ENCODE measurements around the gene PDE4D. TPM values are rescaled to one million over a fixed set of nuclear protein-coding genes. Genes with fewer than 3 reads are reported as not detected.

The PDE4D gene
- total and polyA plus RNA-seq, 2 experiments from 2014 or later: 4.3 to 9.7 TPM

- Histone ChIP-seq H3F3A (ENCODE audit: insufficient read depth) (no peaks in the 10 kb centered on the region), H4K20me1 (ENCODE audit: insufficient read depth) (no peaks in the 10 kb centered on the region), H3K9me3 (ENCODE audit: low read depth) (no peaks in the 10 kb centered on the region), H2AFZ (no peak overlapping the region), H3K9ac (no peak overlapping the region), H3K4me3 (no peak overlapping the region), H3K9me2 (ENCODE audit: insufficient read depth) (no peaks in the 10 kb centered on the region), H3K27me3 (replicated peaks; ENCODE audit: insufficient read depth) (peaks cover 5% of the 10 kb centered on the region; the same call in 1 of the 2 replicates), H3K27ac (no peak overlapping the region), H3K4me1 (ENCODE audit: insufficient read depth) (no peaks in the 10 kb centered on the region), H3K36me3 (ENCODE audit: low read depth) (no peaks in the 10 kb centered on the region), H3K79me2 (ENCODE audit: insufficient read depth) (no peaks in the 10 kb centered on the region), H3K4me2 (ENCODE audit: unreplicated experiment) (no peak overlapping the region)
- 56 to 57% methylated on average over 1 of the region's 1 CpG for WGBS, 2 experiments (ENCODE audit: low coverage in 1 of 2, low lambda C conversion rate in 2 of 2, missing lambda C conversion rate in 2 of 2)
- DNase-seq: peak; percentile 7
- TF ChIP-seq EZH2 (IDR thresholded peaks at IDR 0.05; ENCODE audit: insufficient read depth, poor library complexity, severe bottlenecking) (no peak), EZH2phosphoT487 (IDR thresholded peaks at IDR 0.05; ENCODE audit: insufficient read depth, low read depth) (no peak)
- in situ Hi-C loops (cut with MboI): no loop called here
These were observed 558.0 kb downstream of the PDE4D start for GRCh38 chr5:59335544-59335943.

DNA sequence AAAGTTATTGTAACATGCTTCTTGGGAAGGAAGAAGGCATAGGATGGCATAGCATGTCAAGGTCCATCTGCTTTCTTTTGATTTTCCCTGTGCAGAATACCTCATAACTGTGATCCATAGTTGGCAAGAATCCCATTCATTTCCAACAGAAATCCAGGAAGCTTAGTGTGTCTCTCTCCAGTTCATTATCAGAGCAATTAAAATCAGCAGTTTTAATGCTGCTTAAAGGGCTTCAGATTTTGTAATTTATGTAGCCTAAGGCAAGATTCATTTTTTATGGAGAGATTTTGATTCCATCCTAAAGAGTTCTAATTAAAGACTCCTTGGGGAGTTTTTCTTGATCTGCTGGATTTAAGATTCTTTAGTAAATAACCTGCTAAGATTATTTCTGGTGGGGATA, 560.1 kb downstream of the PDE4D start:
- in situ Hi-C loops (cut with MboI): no loop called here
- no peak for DNase-seq

DNA sequence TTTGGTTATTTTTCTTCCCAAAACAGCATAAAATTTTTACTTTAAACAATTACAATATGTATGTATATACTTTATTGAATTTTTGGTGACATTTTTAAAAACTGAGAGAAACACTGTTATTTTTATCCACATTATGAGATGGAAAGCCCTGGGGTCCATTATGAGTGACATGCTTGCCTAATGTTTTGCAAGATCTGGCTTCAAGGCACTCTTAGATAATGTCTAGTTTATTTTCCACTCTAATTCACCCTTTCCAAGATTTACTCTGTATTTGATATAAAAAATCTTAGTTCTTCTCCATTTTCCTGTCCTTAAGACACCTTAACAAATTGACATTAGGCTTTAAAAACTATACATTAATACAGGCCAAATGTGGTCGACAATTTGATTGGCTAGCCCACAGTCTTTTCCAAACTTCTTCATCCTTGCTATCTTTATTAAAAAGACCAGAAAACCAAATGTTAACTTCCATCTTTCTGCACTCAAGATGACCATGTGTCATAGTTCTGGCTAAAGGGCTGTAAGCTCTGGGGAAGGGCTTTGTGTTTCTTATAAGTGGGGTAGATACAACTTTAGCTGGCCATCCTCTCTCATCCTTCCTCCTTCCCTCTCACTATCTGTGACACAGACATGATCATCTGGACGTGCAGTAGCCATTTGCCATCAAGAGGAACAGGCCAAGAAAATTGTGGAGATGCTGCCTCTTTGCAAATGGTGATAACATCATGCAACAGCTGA, 561.1 kb downstream of the PDE4D start:
- in situ Hi-C loops (cut with MboI): no loop called here

More for the DNA sequence above, 560.1 kb downstream of the PDE4D start:
- H4K20me1 ChIP-seq (ENCODE audit: insufficient read depth): no peaks in the 10 kb centered on the region
- no peaks in the 10 kb centered on the region for H3K79me2 ChIP-seq (ENCODE audit: insufficient read depth)
- H3K27me3 ChIP-seq (replicated peaks; ENCODE audit: insufficient read depth): peaks cover 5% of the 10 kb centered on the region; the same call in 1 of the 2 replicates
- TF ChIP-seq EZH2phosphoT487 (IDR thresholded peaks at IDR 0.05; ENCODE audit: insufficient read depth, low read depth): no peak
- no peak for TF ChIP-seq EZH2 (IDR thresholded peaks at IDR 0.05; ENCODE audit: insufficient read depth, poor library complexity, severe bottlenecking)
- no peaks in the 10 kb centered on the region for H3K4me1 ChIP-seq (ENCODE audit: insufficient read depth)
- H3K9ac ChIP-seq: no peak overlapping the region
- H3K27ac ChIP-seq: no peak overlapping the region
- H3K9me2 ChIP-seq (ENCODE audit: insufficient read depth): no peaks in the 10 kb centered on the region
- no peak overlapping the region for H2AFZ ChIP-seq
- no peaks in the 10 kb centered on the region for H3F3A ChIP-seq (ENCODE audit: insufficient read depth)
- no peaks in the 10 kb centered on the region for H3K36me3 ChIP-seq (ENCODE audit: low read depth)
- no peak overlapping the region for H3K4me2 ChIP-seq (ENCODE audit: unreplicated experiment)
- no peak overlapping the region for H3K4me3 ChIP-seq
- no peaks in the 10 kb centered on the region for H3K9me3 ChIP-seq (ENCODE audit: low read depth)

DNA sequence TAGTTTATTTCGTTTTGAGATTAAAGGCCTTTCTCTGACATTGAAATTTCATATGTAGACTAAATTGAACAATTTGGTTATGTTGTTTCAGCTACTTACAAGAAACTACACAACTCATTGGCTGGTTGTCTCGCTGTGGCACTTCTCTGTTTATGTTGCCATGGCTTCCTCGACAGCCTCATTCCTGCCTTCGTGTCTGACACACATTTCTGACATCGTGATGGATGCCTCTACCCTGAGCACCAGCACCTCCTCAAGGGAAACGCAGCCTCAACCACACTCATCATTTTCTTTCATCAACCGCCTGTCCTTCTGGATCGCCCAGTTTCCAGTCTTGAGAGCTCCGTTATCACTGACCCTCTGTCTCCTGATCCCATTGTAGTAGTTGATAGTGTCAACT, 562.8 kb downstream of the PDE4D start:
- WGBS, 2 experiments (ENCODE audit: low coverage in 1 of 2, low lambda C conversion rate in 2 of 2, missing lambda C conversion rate in 2 of 2): 65 to 66% methylated on average over 9 of the region's 9 CpGs
- no peak overlapping the region for H3K4me2 ChIP-seq (ENCODE audit: unreplicated experiment)
- no peaks in the 10 kb centered on the region for H3K36me3 ChIP-seq (ENCODE audit: low read depth)
- H3K9ac ChIP-seq: no peak overlapping the region
- no peak overlapping the region for H2AFZ ChIP-seq
- H3K4me1 ChIP-seq (ENCODE audit: insufficient read depth): no peaks in the 10 kb centered on the region
- H3K9me2 ChIP-seq (ENCODE audit: insufficient read depth): no peaks in the 10 kb centered on the region
- H3K79me2 ChIP-seq (ENCODE audit: insufficient read depth): no peaks in the 10 kb centered on the region
- no peaks in the 10 kb centered on the region for H3F3A ChIP-seq (ENCODE audit: insufficient read depth)
- TF ChIP-seq EZH2 (IDR thresholded peaks at IDR 0.05; ENCODE audit: insufficient read depth, poor library complexity, severe bottlenecking) (no peak), EZH2phosphoT487 (IDR thresholded peaks at IDR 0.05; ENCODE audit: insufficient read depth, low read depth) (no peak)
- in situ Hi-C loops (cut with MboI): no loop called here
- no peak overlapping the region for H3K27ac ChIP-seq
- H3K4me3 ChIP-seq: no peak overlapping the region
- no peak for DNase-seq
- H3K27me3 ChIP-seq (replicated peaks; ENCODE audit: insufficient read depth): peaks cover 2% of the 10 kb centered on the region; the same call in 1 of the 2 replicates
- no peaks in the 10 kb centered on the region for H4K20me1 ChIP-seq (ENCODE audit: insufficient read depth)
- no peaks in the 10 kb centered on the region for H3K9me3 ChIP-seq (ENCODE audit: low read depth)

More for the DNA sequence above, 561.1 kb downstream of the PDE4D start:
- Histone ChIP-seq H3K27ac (no peak overlapping the region), H3K4me3 (no peak overlapping the region), H3K9me3 (ENCODE audit: low read depth) (no peaks in the 10 kb centered on the region), H3K79me2 (ENCODE audit: insufficient read depth) (no peaks in the 10 kb centered on the region), H3K36me3 (ENCODE audit: low read depth) (no peaks in the 10 kb centered on the region), H3F3A (ENCODE audit: insufficient read depth) (no peaks in the 10 kb centered on the region), H3K27me3 (replicated peaks; ENCODE audit: insufficient read depth) (peaks cover 5% of the 10 kb centered on the region; the same call in 1 of the 2 replicates), H3K4me2 (ENCODE audit: unreplicated experiment) (no peak overlapping the region), H3K9me2 (ENCODE audit: insufficient read depth) (no peaks in the 10 kb centered on the region), H3K4me1 (ENCODE audit: insufficient read depth) (no peaks in the 10 kb centered on the region), H4K20me1 (ENCODE audit: insufficient read depth) (no peaks in the 10 kb centered on the region), H3K9ac (no peak overlapping the region), H2AFZ (no peak overlapping the region)
- TF ChIP-seq EZH2 (IDR thresholded peaks at IDR 0.05; ENCODE audit: insufficient read depth, poor library complexity, severe bottlenecking) (no peak), EZH2phosphoT487 (IDR thresholded peaks at IDR 0.05; ENCODE audit: insufficient read depth, low read depth) (no peak)
- 46 to 48% methylated on average over 2 of the region's 2 CpGs for WGBS, 2 experiments (ENCODE audit: low coverage in 1 of 2, low lambda C conversion rate in 2 of 2, missing lambda C conversion rate in 2 of 2)
- no peak for DNase-seq

All from GM23248 (cell line).